LNCaP clone FGC (cell line): Measurements from ENCODE around the gene FNDC3B.

Source experiments
- DNase-seq: peaks from one replicate; pipeline ENCODE4 v3.0.0-alpha.2; 2011; ENCODE audit warnings: low read depth
- H3K4me3 ChIP-seq: 2 replicates; pipeline ENCODE4 v1.5.1; 2011; ENCODE audit warnings: mild to moderate bottlenecking, low read depth, low read length, control low read depth
- CTCF ChIP-seq: IDR thresholded peaks from 2 replicates; pipeline ENCODE4 v1.5.1; 2012; ENCODE audit warnings: mild to moderate bottlenecking; ENCODE audit not compliant: control insufficient read depth, insufficient read depth; ENCODE audit errors: extremely low read depth

FNDC3B gene

GRCh38 chr3:172052405-172052804 lies 13.0 kb downstream of the FNDC3B start:
- H3K4me3 ChIP-seq = no peak overlapping the region
- TF ChIP-seq CTCF = no peak
- no peak for DNase-seq

GRCh38 chr3:172054115-172054764 lies 14.9 kb downstream of the FNDC3B start:
- no peak for DNase-seq
- no peak overlapping the region for H3K4me3 ChIP-seq
- TF ChIP-seq CTCF = no peak

GRCh38 chr3:172056416-172056815 lies 17.0 kb downstream of the FNDC3B start:
- TF ChIP-seq CTCF = no peak
- no peak overlapping the region for H3K4me3 ChIP-seq
- no peak for DNase-seq

- no peak for DNase-seq
- H3K4me3 ChIP-seq = no peak overlapping the region
These were observed 17.7 kb downstream of the FNDC3B start for GRCh38 chr3:172057059-172057458.

GRCh38 chr3:172057624-172058327 lies 18.4 kb downstream of the FNDC3B start:
- TF ChIP-seq CTCF = no peak
- DNase-seq = no peak
- H3K4me3 ChIP-seq = no peak overlapping the region

More at GRCh38 chr3:172057059-172057458, 17.7 kb downstream of the FNDC3B start:
- TF ChIP-seq CTCF = no peak

- no peak overlapping the region for H3K4me3 ChIP-seq
- no peak for TF ChIP-seq CTCF
- peak; percentile 46 for DNase-seq
These were observed 20.2 kb downstream of the FNDC3B start for GRCh38 chr3:172059532-172059931.
